A172 (cell line): Measurements from ENCODE around the gene ST8SIA5. TPM values are rescaled to one million over a fixed set of nuclear protein-coding genes. Genes with fewer than 3 reads are reported as not detected.

Experiments
- DNase-seq: peaks from one replicate; pipeline ENCODE4 v3.0.0-alpha.2; 2015; ENCODE audit warnings: low spot score
- total RNA-seq: library from RNA; depleted of rRNA; stranded (reverse); fragments of >200 nt; shearing (Covaris generic); gene quantifications from 2 replicates; pipeline ENCODE4 v1.2.3, GENCODE V29; 2014

The ST8SIA5 gene
- total RNA-seq, 1 experiment from 2014 or later: not detected

GRCh38 chr18:46711444-46711863 is 45.4 kb downstream of the ST8SIA5 start:
- no peak for DNase-seq

GRCh38 chr18:46706968-46707367 is 49.9 kb downstream of the ST8SIA5 start:
- DNase-seq: no peak

- DNase-seq: no peak
Measured at GRCh38 chr18:46705521-46705920, 51.3 kb downstream of the ST8SIA5 start.

GRCh38 chr18:46704816-46705215 is 52.0 kb downstream of the ST8SIA5 start:
- no peak for DNase-seq

GRCh38 chr18:46704189-46704588 is 52.7 kb downstream of the ST8SIA5 start:
- DNase-seq: no peak

- DNase-seq: no peak
Measured at GRCh38 chr18:46702471-46702870, 54.4 kb downstream of the ST8SIA5 start.

GRCh38 chr18:46700066-46700824 is 56.6 kb downstream of the ST8SIA5 start:
- no peak for DNase-seq

- DNase-seq: no peak
Measured at GRCh38 chr18:46696702-46697101, 60.2 kb downstream of the ST8SIA5 start.

- DNase-seq: no peak
Measured at GRCh38 chr18:46696268-46696667, 60.6 kb downstream of the ST8SIA5 start.

- no peak for DNase-seq
Measured at GRCh38 chr18:46693996-46694395, 62.9 kb downstream of the ST8SIA5 start.

GRCh38 chr18:46688853-46689525 is 67.9 kb downstream of the ST8SIA5 start:
- no peak for DNase-seq

GRCh38 chr18:46686186-46686585 is 70.7 kb downstream of the ST8SIA5 start:
- no peak for DNase-seq

GRCh38 chr18:46683252-46683651 is 73.6 kb downstream of the ST8SIA5 start:
- no peak for DNase-seq

- no peak for DNase-seq
Measured at GRCh38 chr18:46680784-46681695, 75.8 kb downstream of the ST8SIA5 start.

GRCh38 chr18:46679846-46680598 is 76.8 kb downstream of the ST8SIA5 start:
- DNase-seq: no peak

GRCh38 chr18:46678785-46679399 is 78.0 kb downstream of the ST8SIA5 start:
- DNase-seq: no peak

- no peak for DNase-seq
Measured at GRCh38 chr18:46678041-46678440, 78.8 kb downstream of the ST8SIA5 start.

- DNase-seq: peak; percentile 3
Measured at GRCh38 chr18:46677611-46678010, 79.2 kb downstream of the ST8SIA5 start.

- peak; percentile 32 for DNase-seq
Measured at GRCh38 chr18:46676182-46676835, 80.5 kb downstream of the ST8SIA5 start.

GRCh38 chr18:46675112-46675511 is 81.7 kb downstream of the ST8SIA5 start:
- DNase-seq: no peak
